Right ventricle myocardium superior (tissue), 1 donor: ENCODE data around the gene PDZK1IP1. TPM values are rescaled to one million over a fixed set of nuclear protein-coding genes. Genes with fewer than 3 reads are reported as not detected.
"Not testable (repeated sequence)": the region's sequence is repeated elsewhere in the genome, so short reads cannot be mapped to it uniquely, and the experiment has no call there.

Experiments
- ATAC-seq: fragments of 200-7000 bp; cut with Tn5 transposase; one replicate; pipeline ENCODE4 v1.9.1; 2020; ENCODE audit warnings: mild to moderate bottlenecking; ENCODE audit not compliant: poor library complexity
- DNase-seq: peaks from one replicate; pipeline ENCODE4 v3.0.0-alpha.2; 2020
- intact Hi-C: fragments of 100-400 bp; cut with DNase I; formaldehyde crosslinking; loops from one replicate; pipeline ENCODE4 v1.11.2; 2022
- total RNA-seq: library from RNA; stranded (reverse); fragmentation: NEBNext Ultra II Directional; extraction: Animal tissue kit (Norgen Biotek cat#: 25700); gene quantifications from one replicate; pipeline ENCODE4 v1.2.1, GENCODE V29; 2021
- donor health status: DM: no; HTN: yes; CAD: no; lungs with severe emphysema.

PDZK1IP1 gene
- total RNA-seq, 1 donor from 2014 or later = not detected

- ATAC-seq = no peak
- no peak for DNase-seq
- intact Hi-C loops = loop anchor here (5.0 to 10.0 kb wide), 2 partner anchors 430 to 538 kb away; no protein-coding TSS in a partner anchor
These were observed 15.2 kb downstream of the PDZK1IP1 start for GRCh38 chr1:47174656-47175020.

DNA sequence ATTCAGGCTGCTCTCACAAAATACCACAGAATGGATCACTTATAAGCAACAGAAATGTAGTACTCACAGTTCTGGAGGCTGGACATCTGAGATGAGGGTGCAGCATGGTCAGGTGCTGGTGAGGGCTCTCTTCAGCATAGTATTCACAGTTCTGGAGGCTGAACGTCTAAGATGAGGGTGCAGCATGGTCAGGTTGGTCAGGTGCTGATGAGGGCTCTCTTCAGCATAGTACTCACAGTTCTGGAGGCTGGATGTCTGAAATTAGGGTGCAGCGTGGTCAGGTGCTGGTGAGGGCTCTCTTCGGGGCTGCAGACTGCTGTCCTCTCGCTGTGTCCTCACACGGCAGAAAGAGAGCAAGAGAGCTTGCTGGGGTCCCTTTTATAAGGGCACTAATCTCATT, 17.1 kb downstream of the PDZK1IP1 start:
- DNase-seq = no peak
- intact Hi-C loops = loop anchor here (10.0 kb wide), 1 partner anchor 428 kb away; no protein-coding TSS in a partner anchor
- ATAC-seq = no peak

GRCh38 chr1:47164552-47164951, 25.3 kb downstream of the PDZK1IP1 start:
- DNase-seq (no peak), ATAC-seq (no peak)
- intact Hi-C loops = no loop called here

GRCh38 chr1:47161298-47162040, 28.4 kb downstream of the PDZK1IP1 start:
- ATAC-seq (no peak), DNase-seq (no peak)
- intact Hi-C loops = no loop called here

GRCh38 chr1:47160716-47161115, 29.1 kb downstream of the PDZK1IP1 start:
- intact Hi-C loops = no loop called here
- ATAC-seq = no peak
- DNase-seq = no peak

DNA sequence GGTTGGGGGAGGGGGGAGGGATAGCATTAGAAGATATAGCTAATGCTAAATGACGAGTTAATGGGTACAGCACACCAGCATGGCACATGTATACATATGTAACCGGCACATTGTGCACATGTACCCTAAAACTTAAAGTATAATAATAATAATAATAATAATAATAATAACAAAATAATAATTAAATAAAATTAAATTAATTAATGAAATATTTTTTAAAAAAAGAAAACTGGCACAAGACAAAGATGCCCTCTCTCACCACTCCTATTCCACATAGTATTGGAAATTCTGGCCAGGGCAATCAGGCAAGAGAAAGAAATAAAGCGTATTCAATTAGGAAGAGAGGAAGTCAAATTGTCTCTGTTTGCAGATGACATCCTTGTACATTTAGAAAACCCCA, 31.9 kb downstream of the PDZK1IP1 start:
- ATAC-seq, DNase-seq, intact Hi-C loops: not testable (repeated sequence)

GRCh38 chr1:47156457-47156856, 33.4 kb downstream of the PDZK1IP1 start:
- intact Hi-C loops, ATAC-seq, DNase-seq: not testable (repeated sequence)

- DNase-seq, ATAC-seq, intact Hi-C loops: not testable (repeated sequence)
These were observed 40.7 kb downstream of the PDZK1IP1 start for GRCh38 chr1:47149162-47149561.

GRCh38 chr1:47147047-47147785, 42.6 kb downstream of the PDZK1IP1 start:
- DNase-seq (no peak), ATAC-seq (no peak)
- intact Hi-C loops = no loop called here

GRCh38 chr1:47146495-47146894, 43.3 kb downstream of the PDZK1IP1 start:
- intact Hi-C loops, DNase-seq, ATAC-seq: not testable (repeated sequence)

- ATAC-seq, DNase-seq, intact Hi-C loops: not testable (repeated sequence)
These were observed 46.2 kb downstream of the PDZK1IP1 start for GRCh38 chr1:47143654-47144053.

DNA sequence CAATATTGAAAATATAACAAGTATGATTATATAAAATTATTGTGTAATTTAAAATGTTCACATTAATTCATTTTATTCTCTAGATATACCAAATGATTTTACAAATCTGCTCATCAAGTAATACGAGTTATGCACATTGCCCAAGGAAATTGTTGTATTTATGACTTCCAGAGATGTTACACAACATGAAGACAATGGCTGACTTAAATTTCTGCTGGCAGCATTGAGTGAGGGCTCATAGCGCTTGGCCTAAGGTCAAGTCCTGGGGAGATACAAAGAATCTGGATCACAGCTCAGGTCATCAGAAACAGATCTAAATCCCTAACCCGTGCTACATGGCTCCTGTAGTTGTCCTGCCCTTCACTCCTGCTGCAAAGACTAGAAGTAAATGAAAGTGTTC, 49.5 kb downstream of the PDZK1IP1 start:
- intact Hi-C loops, ATAC-seq, DNase-seq: not testable (repeated sequence)

DNA sequence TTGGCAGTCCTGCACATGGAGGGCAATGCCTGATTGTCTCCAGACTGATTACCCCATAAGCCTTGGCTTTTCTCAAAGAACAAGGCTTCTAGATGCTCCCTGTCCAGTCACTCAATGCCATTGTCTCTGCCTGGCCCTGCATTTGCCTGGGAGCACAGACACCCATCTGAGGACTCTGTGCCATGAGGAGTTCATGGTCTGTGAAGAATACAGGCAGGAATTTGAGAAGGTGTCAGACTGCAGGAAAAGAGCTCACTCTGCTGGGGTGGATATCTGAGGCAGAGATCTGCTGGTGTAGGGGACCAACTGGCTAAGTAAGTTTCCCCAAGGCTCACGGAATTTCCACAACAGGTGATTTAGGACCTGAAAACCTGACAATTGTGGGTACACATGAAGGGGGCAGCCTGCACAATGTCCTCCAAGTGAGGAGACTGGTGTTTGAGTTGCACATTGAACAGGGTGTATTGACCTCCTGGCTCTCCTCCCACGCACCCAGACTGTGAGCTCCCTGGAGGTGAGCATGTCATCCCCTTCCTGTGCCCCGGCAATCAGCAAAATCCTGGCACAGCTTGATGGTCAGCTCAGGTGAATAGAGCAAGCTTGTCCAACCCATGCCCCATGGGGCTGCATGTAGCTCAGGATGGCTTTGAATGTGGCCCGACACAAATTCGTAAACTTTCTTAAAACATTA, 51.8 kb downstream of the PDZK1IP1 start:
- intact Hi-C loops = no loop called here
- DNase-seq (no peak), ATAC-seq (no peak)

DNA sequence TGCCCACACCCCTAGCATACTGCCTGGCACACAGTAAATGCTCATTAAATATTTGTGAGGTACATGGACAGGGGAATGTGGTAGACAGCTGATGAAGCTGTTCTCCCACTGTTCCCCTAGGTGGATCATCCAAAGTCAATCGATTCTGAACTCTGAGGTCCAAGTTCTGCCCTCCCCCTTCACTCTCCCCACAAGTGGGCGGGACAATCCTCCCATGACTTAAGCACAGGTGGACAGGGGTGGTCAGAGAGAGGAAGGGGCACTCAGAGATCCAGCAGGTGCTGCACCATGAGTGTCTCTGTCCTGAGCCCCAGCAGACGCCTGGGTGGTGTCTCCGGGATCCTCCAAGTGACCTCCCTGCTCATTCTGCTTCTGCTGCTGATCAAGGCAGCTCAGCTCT, 52.6 kb downstream of the PDZK1IP1 start, which contains the start of gene CYP4A22:
Gene CYP4A22 (plus strand): TSS at position 244 of the 400 bp plus-strand sequence. CDS start 45 bp downstream, at position 289.
- intact Hi-C loops = no loop called here
- DNase-seq (no peak), ATAC-seq (no peak)

Other genes with a start within 250 kb of the PDZK1IP1 start
- gene CYP4A11, start 248.6 kb downstream of the PDZK1IP1 start, total RNA-seq = not detected
- gene CYP4X1, start 166.4 kb downstream of the PDZK1IP1 start, total RNA-seq = 1.9 TPM
- 0.86 TPM for gene CYP4Z1, start 122.8 kb downstream of the PDZK1IP1 start, total RNA-seq
- 0.16 TPM for gene CYP4A22, start 52.6 kb downstream of the PDZK1IP1 start, total RNA-seq
- 3.8 TPM for gene TAL1, start 42.2 kb upstream of the PDZK1IP1 start, total RNA-seq
- gene STIL, start 124.1 kb upstream of the PDZK1IP1 start, total RNA-seq = 0.65 TPM
- 75.0 TPM for gene CMPK1, start 143.8 kb upstream of the PDZK1IP1 start, total RNA-seq
- gene FOXE3, start 226.2 kb upstream of the PDZK1IP1 start, total RNA-seq = not detected
- not detected for gene FOXD2, start 248.0 kb upstream of the PDZK1IP1 start, total RNA-seq